ENCODE measurements around the gene MCOLN1. TPM values are rescaled to one million over a fixed set of nuclear protein-coding genes. Genes with fewer than 3 reads are reported as not detected.

MCOLN1 gene
- total and polyA plus RNA-seq, 2 of the 8 experiments (the other 6 are each of a cell fraction or from before 2014, with no cell fraction given) = 19.1 to 40.0 TPM

DNA sequence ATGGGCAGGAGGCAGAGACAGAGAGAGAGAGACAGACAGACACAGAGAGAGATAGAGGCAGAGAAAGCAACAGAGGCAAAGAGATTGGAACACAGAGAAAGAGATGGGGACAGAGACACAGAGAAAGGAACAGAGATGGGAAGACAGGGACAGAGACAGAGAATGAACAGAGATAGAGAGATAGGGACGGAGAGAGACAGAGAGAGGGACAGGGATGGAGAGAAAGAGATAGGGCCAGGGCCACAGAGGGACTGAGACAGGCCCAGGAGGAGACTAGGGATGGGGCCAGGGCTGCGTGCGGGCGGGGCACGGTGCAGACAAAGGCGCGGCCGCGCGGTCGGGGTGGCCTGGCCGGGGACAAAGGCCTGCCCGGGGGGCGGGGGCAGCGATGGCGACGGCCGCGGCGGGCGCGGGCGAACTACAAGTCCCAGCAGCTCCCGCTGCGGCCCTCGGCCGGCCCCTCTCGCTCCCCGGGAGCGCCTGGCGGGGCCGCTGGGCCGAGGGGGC, 6.7 kb upstream of the MCOLN1 start, which contains the start of gene ZNF358 (continued):
- TF ChIP-seq SIN3A (conservative IDR thresholded peaks at IDR 0.05 in 1 of 2, IDR thresholded peaks at IDR 0.05 in 1 of 2; ENCODE audit: low read depth in 1 of 2, low read length in 2 of 2) = peak in 1 of 2 experiments; percentile 55; a peak in 1 of 4 replicates
